Hepatocyte (in vitro differentiated cells): ENCODE measurements around the gene REPS2. TPM values are rescaled to one million over a fixed set of nuclear protein-coding genes. Genes with fewer than 3 reads are reported as not detected.
A peak's percentile ranks its signal among the peaks of the same experiment; 100 is the strongest.

Experiments used
- DNase-seq: peaks from one replicate; pipeline ENCODE4 v3.0.0-alpha.2; 2016; ENCODE audit warnings: low spot score
- H2AFZ ChIP-seq: fragments of 200-600 bp; sonication (generic); 2 replicates; pipeline ENCODE4 v1.6.0; 2016; ENCODE audit warnings: antibody characterized with exemption, mild to moderate bottlenecking
- H3K27ac ChIP-seq: fragments of 200-600 bp; sonication (generic); 2 replicates; pipeline ENCODE4 v1.5.1; 2016; ENCODE audit warnings: mild to moderate bottlenecking
- H3K27me3 ChIP-seq: fragments of 200-600 bp; sonication (generic); 2 replicates; pipeline ENCODE4 v1.6.1; 2016
- H3K36me3 ChIP-seq: fragments of 200-600 bp; sonication (generic); replicated peaks from 2 replicates; pipeline ENCODE4 v1.5.1; 2016; ENCODE audit warnings: low read depth; ENCODE audit not compliant: insufficient read depth
- H3K4me1 ChIP-seq: fragments of 200-600 bp; sonication (generic); 2 replicates; pipeline ENCODE4 v1.5.1; 2016; ENCODE audit warnings: mild to moderate bottlenecking, moderate library complexity; ENCODE audit not compliant: insufficient read depth
- H3K4me2 ChIP-seq: fragments of 200-600 bp; sonication (generic); 2 replicates; pipeline ENCODE4 v1.6.0; 2016
- H3K4me3 ChIP-seq: fragments of 200-600 bp; sonication (generic); 2 replicates; pipeline ENCODE4 v1.5.1; 2016; ENCODE audit warnings: mild to moderate bottlenecking
- H3K79me2 ChIP-seq: fragments of 200-600 bp; sonication (generic); 2 replicates; pipeline ENCODE4 v1.6.0; 2017; ENCODE audit warnings: mild to moderate bottlenecking
- H3K9me2 ChIP-seq: fragments of 200-600 bp; sonication (generic); replicated peaks from 2 replicates; pipeline ENCODE4 v1.6.0; 2017; ENCODE audit warnings: mild to moderate bottlenecking; ENCODE audit not compliant: insufficient read depth
- H3K9me3 ChIP-seq: fragments of 200-600 bp; sonication (generic); 2 replicates; pipeline ENCODE4 v1.5.1; 2016; ENCODE audit warnings: low read depth, mild to moderate bottlenecking
- H4K20me1 ChIP-seq: fragments of 200-600 bp; sonication (generic); 2 replicates; pipeline ENCODE4 v1.6.0; 2016; ENCODE audit warnings: mild to moderate bottlenecking; ENCODE audit not compliant: insufficient read depth, poor library complexity, severe bottlenecking
- CTCF ChIP-seq: fragments of 200-600 bp; sonication (generic); IDR thresholded peaks from 2 replicates; pipeline ENCODE4 v1.5.1; 2016; ENCODE audit warnings: antibody characterized with exemption, mild to moderate bottlenecking; ENCODE audit not compliant: poor library complexity
- EZH2 ChIP-seq: fragments of 200-600 bp; sonication (generic); IDR thresholded peaks from 2 replicates; pipeline ENCODE4 v1.6.1; 2016; ENCODE audit warnings: antibody characterized with exemption, mild to moderate bottlenecking, borderline replicate concordance
- EZH2phosphoT487 ChIP-seq: fragments of 200-600 bp; sonication (generic); IDR thresholded peaks from one replicate; pipeline ENCODE4 v1.6.1; 2018; ENCODE audit warnings: antibody characterized with exemption, mild to moderate bottlenecking, low read depth, moderate library complexity; ENCODE audit not compliant: unreplicated experiment, severe bottlenecking
- WGBS: methylation state at CpG from one replicate; pipeline ENCODE4 v1.1.6; 2016; ENCODE audit warnings: low lambda C conversion rate; ENCODE audit errors: missing lambda C conversion rate; 5-methylcytosine and 5-hydroxymethylcytosine counted together
- polyA plus RNA-seq: library from polyadenylated mRNA; unstranded; fragments of >200 nt; fragmentation: Nextera tagmentation; extraction: Ambion mirVana; gene quantifications from 2 replicates; pipeline ENCODE4 v1.2.1, GENCODE V29; 2016
- total RNA-seq: library from RNA; depleted of rRNA; stranded (reverse); fragments of >200 nt; gene quantifications from 2 replicates; pipeline ENCODE4 v1.2.3, GENCODE V29; 2014

Gene REPS2
- total and polyA plus RNA-seq, 2 experiments from 2014 or later, result 3.4 to 5.0 TPM

- no peak overlapping the region for H3K4me3 ChIP-seq
- no peak overlapping the region for H2AFZ ChIP-seq
- H3K4me1 ChIP-seq, result no peaks in the 10 kb centered on the region
- no peaks in the 10 kb centered on the region for H4K20me1 ChIP-seq
- WGBS, result 75% methylated on average over 2 of the region's 2 CpGs
- DNase-seq, result peak; percentile 8
- no peaks in the 10 kb centered on the region for H3K9me3 ChIP-seq
- no peaks in the 10 kb centered on the region for H3K27me3 ChIP-seq
- H3K27ac ChIP-seq, result no peak overlapping the region
- H3K9me2 ChIP-seq, result no peaks in the 10 kb centered on the region
- TF ChIP-seq EZH2, result no peak
- TF ChIP-seq EZH2phosphoT487, result no peak
- TF ChIP-seq CTCF, result no peak
- H3K36me3 ChIP-seq, result no peaks in the 10 kb centered on the region
- H3K79me2 ChIP-seq, result no peaks in the 10 kb centered on the region
- H3K4me2 ChIP-seq, result no peak overlapping the region
These were observed 224.5 kb downstream of the REPS2 start for GRCh38 chrX:17170973-17171372.

GRCh38 chrX:17174671-17175070 lies 228.2 kb downstream of the REPS2 start:
- H3K4me3 ChIP-seq, result no peak overlapping the region
- TF ChIP-seq EZH2, result no peak
- TF ChIP-seq CTCF, result no peak
- TF ChIP-seq EZH2phosphoT487, result no peak
- no peaks in the 10 kb centered on the region for H3K36me3 ChIP-seq
- H3K27ac ChIP-seq, result no peak overlapping the region
- no peaks in the 10 kb centered on the region for H3K79me2 ChIP-seq
- H2AFZ ChIP-seq, result no peak overlapping the region
- H4K20me1 ChIP-seq, result no peaks in the 10 kb centered on the region
- no peaks in the 10 kb centered on the region for H3K27me3 ChIP-seq
- no peaks in the 10 kb centered on the region for H3K4me1 ChIP-seq
- no peaks in the 10 kb centered on the region for H3K9me2 ChIP-seq
- no peak for DNase-seq
- no peaks in the 10 kb centered on the region for H3K9me3 ChIP-seq
- 82% methylated on average over 8 of the region's 8 CpGs for WGBS
- H3K4me2 ChIP-seq, result no peak overlapping the region

DNA sequence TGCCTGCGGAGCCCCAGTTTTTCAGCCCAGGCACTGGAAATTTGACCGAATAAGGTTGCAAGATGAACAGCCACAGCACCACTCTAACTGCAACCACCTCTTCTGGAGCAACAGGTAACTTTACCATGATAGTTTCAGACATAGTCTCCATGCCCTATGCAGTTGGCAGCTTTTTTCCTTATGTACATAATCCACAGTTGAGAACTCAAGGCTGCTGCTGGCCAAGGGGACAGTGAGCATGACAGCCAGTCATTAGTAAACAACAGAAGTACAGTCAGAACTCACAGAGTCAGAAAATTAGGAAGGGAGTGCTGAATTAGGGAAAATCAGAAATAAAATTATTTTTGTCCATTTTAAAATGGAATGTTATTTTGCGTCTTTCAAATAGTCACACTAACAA lies 235.9 kb downstream of the REPS2 start:
- Histone ChIP-seq H3K27me3 (no peaks in the 10 kb centered on the region), H3K9me3 (no peaks in the 10 kb centered on the region), H3K9me2 (no peaks in the 10 kb centered on the region), H2AFZ (no peak overlapping the region), H3K79me2 (no peaks in the 10 kb centered on the region), H3K4me3 (no peak overlapping the region), H3K4me1 (no peaks in the 10 kb centered on the region), H3K27ac (no peak overlapping the region), H3K36me3 (no peaks in the 10 kb centered on the region), H3K4me2 (no peak overlapping the region), H4K20me1 (no peaks in the 10 kb centered on the region)
- TF ChIP-seq EZH2, result no peak
- TF ChIP-seq EZH2phosphoT487, result no peak
- 96% methylated on average over 3 of the region's 3 CpGs for WGBS
- no peak for DNase-seq

- Histone ChIP-seq H3K27ac (no peak overlapping the region), H2AFZ (no peak overlapping the region), H3K4me3 (no peak overlapping the region), H3K9me2 (no peaks in the 10 kb centered on the region), H4K20me1 (no peaks in the 10 kb centered on the region), H3K4me2 (no peak overlapping the region), H3K79me2 (no peaks in the 10 kb centered on the region), H3K4me1 (no peaks in the 10 kb centered on the region), H3K27me3 (no peaks in the 10 kb centered on the region), H3K9me3 (no peaks in the 10 kb centered on the region), H3K36me3 (no peaks in the 10 kb centered on the region)
- 62% methylated on average over 2 of the region's 2 CpGs for WGBS
- DNase-seq, result no peak
- TF ChIP-seq CTCF (no peak), EZH2 (no peak), EZH2phosphoT487 (no peak)
These were observed 237.1 kb downstream of the REPS2 start for GRCh38 chrX:17183566-17183965.
